B cell (primary cell): ENCODE results near the gene ZMYM1. TPM values are rescaled to one million over a fixed set of nuclear protein-coding genes. Genes with fewer than 3 reads are reported as not detected.

Experiments used
- ATAC-seq: fragments of 200-7000 bp; cut with Tn5 transposase; one replicate; pipeline ENCODE4 v1.10.0; 2021; ENCODE audit warnings: low read depth, mild to moderate bottlenecking, moderate number of reproducible peaks, moderate library complexity
- CTCF ChIA-PET: fragments of 350-600 bp; sonication (Branson Sonifier 250); formaldehyde crosslinking; loops from one replicate; lab custom pipeline; 2021; ENCODE audit warnings: antibody characterized with exemption, inconsistent platforms; lab: Charles Lee
- POLR2A ChIA-PET: fragments of 350-600 bp; sonication (Branson Sonifier 250); formaldehyde crosslinking; loops from one replicate; lab custom pipeline; 2021; ENCODE audit warnings: antibody characterized with exemption; lab: Charles Lee
- DNase-seq: peaks from one replicate; pipeline ENCODE4 v3.0.0; 2013
- H2AFZ ChIP-seq: 2 replicates; pipeline ENCODE4 v1.6.1; 2012; ENCODE audit warnings: mild to moderate bottlenecking, low read depth, low read length; ENCODE audit not compliant: insufficient read depth, poor library complexity, severe bottlenecking
- H3K27ac ChIP-seq, 2 donors: 1 replicate in 1 of 2; 2 replicates in 1 of 2; pipeline ENCODE4 v1.5.1; 2012 to 2013; ENCODE audit warnings: low read length in 2 of 2, mild to moderate bottlenecking in 2 of 2, moderate library complexity in 1 of 2
- H3K27me3 ChIP-seq, 4 experiments: fragments of 200-600 bp in 1 of 4; sonication (generic) in 1 of 4; replicated peaks in 1 of 4; 1 replicate in 2 of 4; 2 replicates in 2 of 4; pipeline versions ENCODE4 v1.6.1 to v1.7.0; 2013 to 2016; ENCODE audit warnings: low read length in 3 of 4, mild to moderate bottlenecking in 2 of 4, mixed read lengths in 1 of 4, moderate library complexity in 1 of 4; ENCODE audit not compliant: insufficient read depth in 4 of 4, control insufficient read depth in 3 of 4; ENCODE audit errors: control extremely low read depth in 1 of 4
- H3K36me3 ChIP-seq, 2 experiments: replicated peaks in 1 of 2; 1 replicate in 1 of 2; 2 replicates in 1 of 2; pipeline versions ENCODE4 v1.6.1 to v1.7.1; 2013; ENCODE audit warnings: low read length in 1 of 2; ENCODE audit not compliant: insufficient read depth in 2 of 2, control insufficient read depth in 1 of 2; ENCODE audit errors: control extremely low read depth in 1 of 2, extremely low read depth in 1 of 2
- H3K4me1 ChIP-seq, 2 donors: fragments of 200-600 bp in 1 of 2; sonication (generic) in 1 of 2; 1 replicate in 1 of 2; 2 replicates in 1 of 2; pipeline versions ENCODE4 v1.5.1 to v1.6.1; 2013 to 2017; ENCODE audit warnings: low read length in 2 of 2; ENCODE audit not compliant: control insufficient read depth in 2 of 2, insufficient read depth in 2 of 2
- H3K4me2 ChIP-seq: replicated peaks from 2 replicates; pipeline ENCODE3; 2012; ENCODE audit warnings: mild to moderate bottlenecking, low read depth, low read length; ENCODE audit not compliant: poor library complexity, severe bottlenecking
- H3K4me3 ChIP-seq, 5 experiments: fragments of 200-600 bp in 1 of 5; sonication (generic) in 1 of 5; 1 replicate in 3 of 5; 2 replicates in 2 of 5; pipeline versions ENCODE4 v1.5.1 to v1.7.0; 2011 to 2016; ENCODE audit warnings: low read length in 4 of 5, mild to moderate bottlenecking in 4 of 5, low read depth in 2 of 5, control low read depth in 1 of 5, moderate library complexity in 1 of 5; ENCODE audit not compliant: insufficient read depth in 1 of 5; ENCODE audit errors: control extremely low read depth in 1 of 5, extremely low read depth in 1 of 5
- H3K79me2 ChIP-seq: fragments of 200-600 bp; sonication (generic); one replicate; pipeline ENCODE4 v1.6.0; 2016; ENCODE audit warnings: low read length; ENCODE audit not compliant: control insufficient read depth, insufficient read depth
- H3K9ac ChIP-seq: fragments of 200-600 bp; sonication (generic); 2 replicates; pipeline ENCODE4 v1.6.1; 2017; ENCODE audit warnings: mild to moderate bottlenecking, low read length, moderate library complexity
- H3K9me3 ChIP-seq, 3 donors: one replicate each; pipeline versions ENCODE4 v1.6.1 to v1.7.1; 2013; ENCODE audit warnings: low read length in 2 of 3; ENCODE audit not compliant: control insufficient read depth in 2 of 3, insufficient read depth in 1 of 3; ENCODE audit errors: control extremely low read depth in 1 of 3
- H4K20me1 ChIP-seq: 2 replicates; pipeline ENCODE4 v1.6.0; 2012; ENCODE audit warnings: mild to moderate bottlenecking, low read length; ENCODE audit not compliant: insufficient read depth, control insufficient read depth, poor library complexity, severe bottlenecking
- H3K27ac Mint-ChIP-seq: one replicate; pipeline ENCODE4 v1.8.0; 2021; ENCODE audit warnings: mixed read lengths
- H3K27me3 Mint-ChIP-seq: one replicate; pipeline ENCODE4 v1.8.0; 2021; ENCODE audit warnings: mixed read lengths
- H3K4me1 Mint-ChIP-seq: one replicate; pipeline ENCODE4 v1.8.0; 2021; ENCODE audit warnings: mixed read lengths
- H3K4me3 Mint-ChIP-seq: one replicate; pipeline ENCODE4 v1.8.0; 2021; ENCODE audit warnings: mixed read lengths
- H3K9me3 Mint-ChIP-seq: one replicate; pipeline ENCODE4 v1.8.0; 2022; ENCODE audit warnings: mixed read lengths; ENCODE audit not compliant: insufficient read depth
- CTCF ChIP-seq: fragments of 200-600 bp; IDR thresholded peaks from one replicate; pipeline ENCODE4 v1.8.0; 2022; ENCODE audit warnings: antibody characterized with exemption, mild to moderate bottlenecking
- EZH2 ChIP-seq: IDR thresholded peaks from 2 replicates; pipeline ENCODE4 v1.6.1; 2012; ENCODE audit warnings: borderline replicate concordance, low read depth, mild to moderate bottlenecking, moderate library complexity, low read length; ENCODE audit not compliant: insufficient read depth, poor library complexity, severe bottlenecking
- WGBS: methylation state at CpG from one replicate; pipeline ENCODE4 v1.1.5; 2013; ENCODE audit warnings: missing lambda C conversion rate; ENCODE audit not compliant: insufficient coverage; 5-methylcytosine and 5-hydroxymethylcytosine counted together
- intact Hi-C: fragments of 100-400 bp; cut with micrococcal nuclease; formaldehyde crosslinking; loops from one replicate; pipeline ENCODE4 v1.10.0; 2022
- polyA plus RNA-seq: library from polyadenylated mRNA; depleted of rRNA; stranded (reverse); fragments of >200 nt; gene quantifications from 2 replicates; pipeline ENCODE4 v1.2.3, GENCODE V29; 2012
- total RNA-seq, 2 donors: library from RNA; stranded (reverse); fragments of 120-200 nt in 1 of 2; gene quantifications; 1 replicate in 1 of 2; 2 replicates in 1 of 2; pipeline versions ENCODE4 v1.2.3 to v1.2.4, GENCODE V29; 2013 to 2022

The ZMYM1 gene
- total and polyA plus RNA-seq, 2 donors (not counting 1 experiment from before 2014, with no cell fraction given) = 5.7 to 18.3 TPM

- Histone ChIP-seq H3K4me2 (no peak overlapping the region), H3K27me3 (peaks cover 0 to 8% (median 3%) of the 10 kb centered on the region in 4 experiments), H4K20me1 (no peaks in the 10 kb centered on the region), H3K9ac (no peak overlapping the region), H3K27ac (no peak overlapping the region), H3K36me3 (no peaks in the 10 kb centered on the region), H3K4me3 (no peak overlapping the region), H3K79me2 (no peaks in the 10 kb centered on the region), H3K4me1 (no peaks in the 10 kb centered on the region), H2AFZ (no peak overlapping the region), H3K9me3 (peaks cover 2 to 7% (median 3%) of the 10 kb centered on the region in 3 donors)
- Mint-ChIP-seq H3K9me3 (peaks cover 4% of the 10 kb centered on the region), H3K27me3 (peaks cover 38% of the 10 kb centered on the region), H3K4me3 (no peak overlapping the region), H3K4me1 (peaks cover 4% of the 10 kb centered on the region), H3K27ac (no peak overlapping the region)
- WGBS = 86% methylated on average over 1 of the region's 2 CpGs
- POLR2A ChIA-PET = no interaction called here
- CTCF ChIA-PET = no interaction called here
- DNase-seq = no peak
- intact Hi-C loops = no loop called here
- TF ChIP-seq CTCF (no peak), EZH2 (no peak)
- no peak for ATAC-seq
Observed at GRCh38 chr1:35058988-35059387, 20.2 kb upstream of the ZMYM1 start.

DNA sequence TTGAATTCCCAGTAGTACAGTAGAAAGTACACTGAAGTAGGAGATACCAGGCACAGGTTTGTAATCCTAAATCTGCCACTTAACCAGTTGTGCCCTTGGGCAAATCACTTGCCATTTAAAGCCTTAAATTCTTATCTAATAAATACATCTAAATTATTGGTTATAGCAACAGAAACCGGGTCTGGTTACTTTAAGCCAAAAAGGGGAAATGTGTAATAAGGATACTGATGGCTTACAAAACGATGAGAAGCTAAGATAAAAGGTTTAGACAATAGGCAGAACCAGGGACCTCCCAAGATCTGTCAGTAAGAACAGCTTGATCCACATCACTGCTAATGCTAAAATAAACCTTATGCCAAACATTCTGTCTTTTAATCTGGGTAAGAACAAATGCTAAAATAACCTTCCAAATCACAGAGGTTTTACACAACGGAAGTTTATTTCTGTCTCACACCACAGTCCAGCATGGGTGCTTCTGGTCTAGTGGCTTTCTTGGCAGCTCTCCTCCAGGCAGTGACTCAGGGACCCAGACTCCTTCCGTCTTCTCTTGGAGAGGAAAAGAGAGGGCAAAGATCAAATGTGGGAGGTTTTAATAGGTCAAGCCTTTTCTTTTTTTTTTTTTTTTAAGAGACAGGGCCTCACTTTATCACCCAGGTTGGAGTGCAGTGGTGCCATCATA is 16.5 kb upstream of the ZMYM1 start:
- H3K4me2 ChIP-seq = no peak overlapping the region
- H3K27me3 ChIP-seq = peaks cover 0 to 8% (median 3%) of the 10 kb centered on the region in 4 experiments
- no peaks in the 10 kb centered on the region for H3K36me3 ChIP-seq
- no peaks in the 10 kb centered on the region for H4K20me1 ChIP-seq
- Mint-ChIP-seq H3K4me3 (no peak overlapping the region), H3K9me3 (peaks cover 4% of the 10 kb centered on the region), H3K27ac (no peak overlapping the region), H3K27me3 (peaks cover 26% of the 10 kb centered on the region), H3K4me1 (peaks cover 4% of the 10 kb centered on the region)
- no peaks in the 10 kb centered on the region for H3K4me1 ChIP-seq
- H3K9ac ChIP-seq = no peak overlapping the region
- H3K27ac ChIP-seq = no peak overlapping the region
- no peak for ATAC-seq
- CTCF ChIA-PET = interaction anchor here (0.6 kb wide), 1 partner anchor 30 kb away, joined by 3 read pairs; no protein-coding TSS in a partner anchor
- intact Hi-C loops = no loop called here
- H2AFZ ChIP-seq = peak overlapping the region; percentile 17
- peaks cover 2 to 7% (median 3%) of the 10 kb centered on the region in 3 donors for H3K9me3 ChIP-seq
- DNase-seq = no peak
- H3K4me3 ChIP-seq = no peak overlapping the region
- POLR2A ChIA-PET = no interaction called here
- no peaks in the 10 kb centered on the region for H3K79me2 ChIP-seq
- WGBS = 0% methylated on average over 1 of the region's 4 CpGs
- TF ChIP-seq EZH2 = no peak
- no peak for TF ChIP-seq CTCF
